ENCODE data around the gene CYP11A1.

Gene CYP11A1

DNA sequence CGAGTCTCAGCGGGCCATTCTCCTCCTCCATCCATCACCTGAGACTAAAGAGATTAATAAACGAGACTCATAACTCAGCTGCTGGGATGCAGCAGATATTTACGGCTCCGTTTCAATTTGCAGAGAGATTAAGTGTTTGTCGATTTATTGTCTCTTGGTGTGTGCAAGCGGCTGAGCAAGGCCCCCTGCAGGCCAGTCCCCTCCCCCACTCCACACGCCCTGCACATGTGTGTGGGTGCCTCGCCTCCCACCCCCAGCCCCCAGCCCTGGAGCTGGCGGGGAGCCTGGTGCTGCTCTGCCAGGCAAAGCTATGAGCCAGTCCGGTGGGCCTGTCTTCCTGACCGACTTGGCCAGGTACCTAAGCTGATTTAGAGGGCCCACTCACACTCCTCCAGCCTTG lies 63.0 kb downstream of the CYP11A1 start:
- TF ChIP-seq SIN3A (IDR thresholded peaks at IDR 0.05; ENCODE audit: borderline replicate concordance, insufficient read depth, low read length) (no peak), FOXP2 (optimal IDR thresholded peaks at IDR 0.05; ENCODE audit: borderline replicate concordance, extremely low read depth, extremely low read length, insufficient read depth) (no peak), POLR2AphosphoS5 (IDR thresholded peaks at IDR 0.05; ENCODE audit: low read depth, low read length) (no peak), TAF1 (IDR thresholded peaks at IDR 0.05; ENCODE audit: borderline replicate concordance, insufficient read depth, low read length) (no peak)
- TF ChIP-seq, protein P1, sequence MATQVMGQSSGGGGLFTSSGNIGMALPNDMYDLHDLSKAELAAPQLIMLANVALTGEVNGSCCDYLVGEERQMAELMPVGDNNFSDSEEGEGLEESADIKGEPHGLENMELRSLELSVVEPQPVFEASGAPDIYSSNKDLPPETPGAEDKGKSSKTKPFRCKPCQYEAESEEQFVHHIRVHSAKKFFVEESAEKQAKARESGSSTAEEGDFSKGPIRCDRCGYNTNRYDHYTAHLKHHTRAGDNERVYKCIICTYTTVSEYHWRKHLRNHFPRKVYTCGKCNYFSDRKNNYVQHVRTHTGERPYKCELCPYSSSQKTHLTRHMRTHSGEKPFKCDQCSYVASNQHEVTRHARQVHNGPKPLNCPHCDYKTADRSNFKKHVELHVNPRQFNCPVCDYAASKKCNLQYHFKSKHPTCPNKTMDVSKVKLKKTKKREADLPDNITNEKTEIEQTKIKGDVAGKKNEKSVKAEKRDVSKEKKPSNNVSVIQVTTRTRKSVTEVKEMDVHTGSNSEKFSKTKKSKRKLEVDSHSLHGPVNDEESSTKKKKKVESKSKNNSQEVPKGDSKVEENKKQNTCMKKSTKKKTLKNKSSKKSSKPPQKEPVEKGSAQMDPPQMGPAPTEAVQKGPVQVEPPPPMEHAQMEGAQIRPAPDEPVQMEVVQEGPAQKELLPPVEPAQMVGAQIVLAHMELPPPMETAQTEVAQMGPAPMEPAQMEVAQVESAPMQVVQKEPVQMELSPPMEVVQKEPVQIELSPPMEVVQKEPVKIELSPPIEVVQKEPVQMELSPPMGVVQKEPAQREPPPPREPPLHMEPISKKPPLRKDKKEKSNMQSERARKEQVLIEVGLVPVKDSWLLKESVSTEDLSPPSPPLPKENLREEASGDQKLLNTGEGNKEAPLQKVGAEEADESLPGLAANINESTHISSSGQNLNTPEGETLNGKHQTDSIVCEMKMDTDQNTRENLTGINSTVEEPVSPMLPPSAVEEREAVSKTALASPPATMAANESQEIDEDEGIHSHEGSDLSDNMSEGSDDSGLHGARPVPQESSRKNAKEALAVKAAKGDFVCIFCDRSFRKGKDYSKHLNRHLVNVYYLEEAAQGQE (IDR thresholded peaks at IDR 0.05; ENCODE audit: insufficient read depth in 1 of 2, low read depth in 2 of 2, low read length in 2 of 2), result no peak

DNA sequence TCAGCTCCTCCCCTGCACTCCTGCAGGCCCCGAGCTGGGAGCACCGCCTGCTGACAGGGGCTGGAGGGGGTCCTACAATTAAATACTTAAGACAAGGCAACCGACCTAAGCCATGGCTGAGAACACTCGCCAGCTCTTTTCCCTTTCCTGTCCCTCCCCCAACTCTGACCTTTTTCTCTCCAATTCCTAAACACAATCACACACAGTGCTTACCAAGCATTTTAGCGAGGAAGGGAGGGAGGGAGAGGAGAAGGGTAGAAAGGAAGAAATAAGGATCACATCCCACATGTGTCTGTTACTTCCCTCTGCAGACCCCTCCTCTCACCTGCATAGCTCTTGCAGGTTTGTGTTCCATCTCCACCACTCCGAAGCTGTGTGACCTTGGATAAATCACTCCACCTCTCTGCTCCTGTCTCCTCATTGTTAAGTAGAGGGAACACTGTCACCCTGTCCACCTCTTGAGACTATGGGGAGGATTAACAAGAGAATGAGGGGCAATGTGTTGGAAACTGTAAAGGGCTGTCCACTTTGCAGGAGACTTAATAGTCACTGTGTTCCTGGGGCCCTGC lies 63.6 kb downstream of the CYP11A1 start:
- TF ChIP-seq SIN3A (IDR thresholded peaks at IDR 0.05; ENCODE audit: borderline replicate concordance, insufficient read depth, low read length) (no peak), TAF1 (IDR thresholded peaks at IDR 0.05; ENCODE audit: borderline replicate concordance, insufficient read depth, low read length) (no peak), FOXP2 (optimal IDR thresholded peaks at IDR 0.05; ENCODE audit: borderline replicate concordance, extremely low read depth, extremely low read length, insufficient read depth) (no peak), POLR2AphosphoS5 (IDR thresholded peaks at IDR 0.05; ENCODE audit: low read depth, low read length) (no peak)
- TF ChIP-seq, protein P1 (IDR thresholded peaks at IDR 0.05; ENCODE audit: insufficient read depth in 1 of 2, low read depth in 2 of 2, low read length in 2 of 2), result no peak

- TF ChIP-seq TAF1 (IDR thresholded peaks at IDR 0.05; ENCODE audit: borderline replicate concordance, insufficient read depth, low read length) (no peak), FOXP2 (optimal IDR thresholded peaks at IDR 0.05; ENCODE audit: borderline replicate concordance, extremely low read depth, extremely low read length, insufficient read depth) (no peak), POLR2AphosphoS5 (IDR thresholded peaks at IDR 0.05; ENCODE audit: low read depth, low read length) (no peak), SIN3A (IDR thresholded peaks at IDR 0.05; ENCODE audit: borderline replicate concordance, insufficient read depth, low read length) (no peak)
- TF ChIP-seq, protein P1 (IDR thresholded peaks at IDR 0.05; ENCODE audit: insufficient read depth in 1 of 2, low read depth in 2 of 2, low read length in 2 of 2), result 0 out of 4 replicates have a peak, but pooled peaks of 1 of the 2 experiments have one; percentile 47
These were observed 64.6 kb downstream of the CYP11A1 start for GRCh38 chr15:74302821-74303359.

- TF ChIP-seq POLR2AphosphoS5 (IDR thresholded peaks at IDR 0.05; ENCODE audit: low read depth, low read length), result no peak
- TF ChIP-seq TAF1 (IDR thresholded peaks at IDR 0.05; ENCODE audit: borderline replicate concordance, insufficient read depth, low read length), result no peak
- TF ChIP-seq FOXP2 (optimal IDR thresholded peaks at IDR 0.05; ENCODE audit: borderline replicate concordance, extremely low read depth, extremely low read length, insufficient read depth), result no peak
- TF ChIP-seq, protein P1 (IDR thresholded peaks at IDR 0.05; ENCODE audit: insufficient read depth in 1 of 2, low read depth in 2 of 2, low read length in 2 of 2), result no peak
- no peak for TF ChIP-seq SIN3A (IDR thresholded peaks at IDR 0.05; ENCODE audit: borderline replicate concordance, insufficient read depth, low read length)
These were observed 65.7 kb downstream of the CYP11A1 start for GRCh38 chr15:74301583-74302361.
